Endometrium (tissue), 2 donors: ENCODE measurements around the gene SGK1.

Experiments used
- FAIRE-seq: peaks from 2 replicates; lab custom pipeline; 2012; peaks lifted over from hg19 to GRCh38; lab: Jason Lieb, UNC
- donor health status: control.
- donor health status: control.

Gene SGK1

DNA sequence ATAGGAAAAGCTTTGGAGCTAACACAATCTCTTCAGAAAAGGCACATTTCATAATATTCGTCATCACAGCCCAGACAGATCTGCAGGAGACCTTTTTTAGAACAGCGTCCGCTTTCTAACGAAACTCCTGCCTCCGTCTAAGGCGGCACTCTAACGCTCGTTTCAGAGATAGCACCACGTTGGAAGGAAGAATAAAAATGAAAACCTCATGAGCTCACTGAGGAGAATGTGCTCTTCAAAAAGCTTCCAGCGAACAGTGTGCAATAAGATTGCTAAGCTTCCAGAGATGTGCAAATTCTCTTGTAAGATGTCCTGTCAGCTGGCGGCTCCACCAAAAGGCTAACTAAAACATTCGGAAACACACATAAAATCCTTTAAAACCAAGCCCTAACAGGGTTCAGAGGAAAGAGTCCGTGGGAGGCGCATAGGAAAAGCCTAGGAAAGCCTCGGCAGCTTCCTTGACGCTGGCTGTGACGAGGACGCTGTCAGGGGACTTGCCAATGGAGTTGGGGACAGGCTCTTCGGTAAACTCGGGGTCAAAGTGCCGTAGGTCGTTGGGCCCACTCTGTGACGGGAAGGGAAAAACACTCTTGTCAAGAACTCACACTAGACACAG lies 147.9 kb downstream of the SGK1 start:
- FAIRE-seq = no peak

DNA sequence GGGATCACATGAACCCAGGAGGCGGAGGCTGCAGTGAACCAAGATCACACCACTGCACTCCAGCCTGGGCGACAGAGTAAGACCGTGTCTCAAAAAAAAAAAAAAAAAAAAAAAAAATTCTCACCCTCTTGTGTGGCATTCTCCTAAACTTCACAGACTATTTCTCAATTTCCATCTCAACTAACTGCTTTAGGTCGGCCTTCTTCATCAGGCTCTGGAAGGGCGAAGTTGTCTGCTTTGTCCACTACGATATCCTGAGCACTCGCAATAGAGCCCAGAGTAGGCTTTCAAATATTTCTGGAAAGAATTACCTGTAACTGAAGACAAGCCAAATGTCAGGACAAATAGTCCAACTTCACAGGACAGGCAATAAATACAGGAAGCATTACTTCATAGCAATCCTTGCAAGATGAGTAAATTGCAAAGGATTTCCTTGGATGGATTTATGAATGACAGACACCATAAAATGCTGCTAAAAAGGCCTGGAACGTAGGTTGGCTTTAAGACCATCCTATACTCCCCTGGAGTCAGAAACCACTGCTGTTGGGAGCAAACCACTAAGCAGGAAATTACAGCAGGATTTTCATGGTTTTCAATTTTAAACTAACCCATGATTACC lies 149.2 kb downstream of the SGK1 start:
- FAIRE-seq = no peak

DNA sequence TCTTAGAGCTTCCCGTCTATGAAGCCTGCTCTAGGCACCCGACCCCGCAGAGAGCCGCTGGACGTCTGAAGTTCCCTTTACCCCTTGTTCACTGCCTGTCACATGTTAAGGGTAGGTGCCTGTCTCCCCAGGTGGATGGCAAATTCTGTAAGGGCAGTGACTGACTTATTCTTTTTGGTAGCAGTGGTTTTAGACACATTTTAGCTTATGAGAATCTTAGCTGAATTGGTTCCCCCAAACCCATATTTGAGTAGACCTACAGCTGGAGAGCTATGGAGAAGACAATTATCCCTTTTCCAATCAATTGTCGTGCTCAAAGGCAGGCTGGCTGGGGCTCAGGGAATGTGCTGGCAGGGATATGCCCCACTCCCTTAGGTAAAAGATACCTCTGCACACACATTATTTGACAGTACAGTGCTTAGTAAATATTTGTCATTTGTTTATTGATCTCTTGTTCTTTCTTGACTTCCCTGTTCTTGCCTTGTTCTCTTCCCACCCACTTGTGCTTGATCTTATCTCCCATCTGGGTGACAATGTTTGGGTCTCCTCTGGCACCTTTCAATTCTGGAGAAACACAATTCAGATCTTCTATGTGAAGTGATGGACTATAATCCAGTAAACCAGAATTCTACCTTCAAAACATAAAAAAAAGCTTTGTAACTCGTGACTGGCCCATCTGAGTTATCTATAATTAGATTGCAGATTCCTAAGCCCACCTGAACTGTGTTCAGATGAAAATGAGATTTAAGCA lies 151.2 kb downstream of the SGK1 start:
- no peak for FAIRE-seq

DNA sequence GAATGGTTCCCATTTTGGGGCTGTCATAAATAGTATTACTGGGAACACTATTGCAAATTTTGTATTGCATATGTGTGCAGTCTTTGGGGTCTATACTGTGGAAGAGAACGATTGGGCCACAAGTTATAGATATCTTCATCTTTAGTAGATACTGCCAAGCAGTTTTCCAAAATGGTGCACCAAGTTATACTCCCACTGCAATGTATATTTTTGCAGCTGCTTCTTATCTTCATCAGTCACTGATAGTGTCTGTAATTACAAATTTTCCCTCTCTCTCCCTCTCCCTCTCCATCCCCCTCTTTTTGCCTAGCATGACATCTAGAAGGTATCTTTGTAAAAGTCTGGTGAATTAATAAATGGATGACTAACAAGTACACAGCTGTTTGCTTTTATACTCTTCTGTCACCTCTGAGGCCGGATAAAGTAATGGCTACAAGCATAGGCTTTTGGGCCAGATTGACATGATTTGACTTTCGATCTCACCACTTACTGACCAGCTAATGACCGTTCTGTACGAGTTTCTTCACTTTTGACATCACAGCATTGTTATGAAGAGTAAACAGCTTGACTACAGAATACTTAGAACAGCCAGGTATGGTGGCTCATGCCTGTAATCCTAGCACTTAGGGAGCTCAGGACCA lies 152.2 kb downstream of the SGK1 start:
- FAIRE-seq = no peak

DNA sequence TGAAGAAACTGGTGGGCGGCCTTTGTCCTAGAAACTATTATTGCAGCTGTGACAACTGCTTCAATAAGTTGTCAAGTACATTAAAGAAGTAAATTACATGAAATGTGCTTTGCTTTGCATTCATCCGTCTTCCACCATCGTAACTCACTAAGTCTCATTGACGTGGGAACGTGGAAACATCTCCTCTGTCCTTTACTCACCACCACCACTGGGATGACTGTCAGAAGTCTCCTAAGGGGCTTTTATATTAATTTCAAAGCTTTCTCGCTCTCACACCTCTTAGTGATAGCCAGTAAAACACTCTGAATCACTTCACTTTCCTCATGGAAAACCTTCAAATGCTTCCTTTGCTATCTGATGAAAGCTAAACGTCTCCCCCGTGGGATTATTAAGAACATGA lies 153.6 kb downstream of the SGK1 start:
- no peak for FAIRE-seq

DNA sequence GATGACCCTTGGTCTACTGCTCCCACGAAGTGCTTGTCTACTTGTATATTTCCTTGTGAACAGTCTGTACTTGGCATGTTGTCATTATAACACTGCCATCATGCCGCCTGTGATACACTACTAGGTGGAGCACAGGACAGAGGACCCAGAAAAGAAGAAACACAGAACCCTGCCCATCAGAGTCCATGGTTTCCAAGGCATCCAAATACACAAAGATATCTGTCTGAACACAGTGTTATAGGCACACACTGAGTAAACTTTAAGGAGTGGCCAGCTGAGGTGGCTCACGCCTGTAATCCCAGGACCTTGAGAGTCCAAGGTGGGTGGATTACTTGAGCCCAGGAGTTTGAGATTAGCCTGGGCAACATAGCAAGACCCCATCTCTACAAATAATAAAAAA lies 155.0 kb downstream of the SGK1 start:
- no peak for FAIRE-seq

DNA sequence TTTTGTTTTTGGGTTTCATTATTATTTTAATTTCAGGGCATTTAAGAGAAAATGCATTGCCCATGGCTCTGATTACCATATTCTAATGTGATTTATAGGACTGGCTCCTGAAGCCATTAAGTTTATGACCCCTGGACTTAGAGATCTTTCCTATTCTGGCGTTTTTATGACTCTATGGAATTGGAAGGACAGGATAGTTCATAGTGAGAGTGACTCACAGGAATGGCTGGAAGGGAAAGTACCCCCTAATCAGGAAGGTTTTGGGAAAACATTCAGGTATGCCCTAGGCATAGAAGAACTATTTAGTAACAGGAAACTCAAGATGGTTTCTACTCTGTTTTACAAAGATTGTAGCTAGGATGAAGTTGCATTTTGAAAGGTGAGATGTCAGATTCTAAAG lies 156.9 kb downstream of the SGK1 start:
- no peak for FAIRE-seq

DNA sequence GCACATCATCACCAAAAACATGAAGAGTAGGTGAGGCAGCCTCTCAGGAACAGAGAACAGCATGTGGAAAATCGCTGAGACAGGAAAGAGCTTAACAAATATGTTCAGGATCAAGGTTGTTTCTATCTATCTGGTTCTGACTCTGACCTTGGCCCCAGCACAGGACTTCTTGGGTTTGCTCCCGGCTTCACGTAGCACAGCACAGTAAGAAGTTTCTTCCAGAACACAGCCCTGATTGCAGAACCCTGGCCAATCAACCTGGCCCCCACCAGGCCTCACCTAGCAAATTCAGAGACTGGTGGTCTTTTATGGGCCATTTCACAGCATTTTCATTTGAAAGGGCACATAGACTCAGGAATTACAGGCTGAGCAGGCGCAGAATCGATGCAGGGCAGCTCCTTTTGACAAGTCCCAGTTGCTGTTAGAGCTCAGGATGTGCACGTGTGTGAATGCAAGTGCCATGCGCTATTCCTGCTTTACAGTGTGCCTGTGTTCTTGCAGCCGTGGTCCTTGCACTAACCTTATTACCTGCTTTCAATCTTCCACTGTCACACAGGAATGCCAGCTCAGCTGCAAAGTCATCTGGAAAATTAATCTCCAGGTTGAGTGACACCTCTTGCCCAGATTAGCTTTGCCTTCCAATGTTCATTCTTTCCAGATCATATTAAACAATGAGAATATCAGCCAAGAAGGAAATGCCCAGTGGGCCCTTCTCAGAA lies 165.0 kb downstream of the SGK1 start:
- FAIRE-seq = no peak

DNA sequence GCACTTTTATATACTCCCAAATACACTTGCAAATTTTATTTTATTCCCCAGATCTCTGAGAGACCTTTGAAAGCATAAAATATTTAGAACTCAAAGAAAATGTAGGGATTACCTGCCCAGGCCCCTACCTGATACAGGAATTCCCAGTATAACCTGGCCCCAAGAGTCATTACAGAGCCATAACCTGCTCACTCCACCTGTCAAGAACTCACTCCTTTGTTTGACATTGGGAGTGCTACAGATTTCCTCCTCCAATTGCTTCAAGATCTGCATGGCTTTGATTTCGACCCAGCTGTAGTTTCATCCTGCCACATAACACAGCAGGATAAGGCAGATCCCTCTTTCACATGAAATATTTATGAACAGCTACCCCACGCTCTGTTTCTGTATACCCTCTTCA lies 169.3 kb downstream of the SGK1 start:
- no peak for FAIRE-seq

DNA sequence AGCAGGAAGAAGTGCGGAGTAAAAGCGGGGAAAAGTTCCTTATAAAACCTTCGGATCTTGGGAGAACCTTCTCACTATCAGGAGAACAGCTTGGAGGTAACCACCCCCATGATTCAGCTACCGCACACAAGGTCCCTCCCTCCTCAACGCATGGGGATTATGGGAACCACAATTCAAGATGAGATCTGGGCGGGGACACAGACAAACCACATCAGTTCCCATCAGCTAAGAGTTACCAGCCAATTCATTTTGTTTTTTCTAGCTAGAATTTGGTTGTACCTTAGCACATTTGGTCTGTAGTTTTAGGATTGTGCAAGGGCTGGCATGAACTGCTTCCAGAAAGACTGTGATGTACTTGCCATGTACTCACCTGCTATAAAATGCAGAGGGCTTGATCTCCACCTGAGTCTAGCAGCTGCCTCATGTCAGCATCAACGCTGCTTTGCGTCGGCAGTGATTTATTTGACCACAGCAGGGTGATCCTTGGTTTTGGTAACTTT lies 170.8 kb downstream of the SGK1 start:
- no peak for FAIRE-seq

DNA sequence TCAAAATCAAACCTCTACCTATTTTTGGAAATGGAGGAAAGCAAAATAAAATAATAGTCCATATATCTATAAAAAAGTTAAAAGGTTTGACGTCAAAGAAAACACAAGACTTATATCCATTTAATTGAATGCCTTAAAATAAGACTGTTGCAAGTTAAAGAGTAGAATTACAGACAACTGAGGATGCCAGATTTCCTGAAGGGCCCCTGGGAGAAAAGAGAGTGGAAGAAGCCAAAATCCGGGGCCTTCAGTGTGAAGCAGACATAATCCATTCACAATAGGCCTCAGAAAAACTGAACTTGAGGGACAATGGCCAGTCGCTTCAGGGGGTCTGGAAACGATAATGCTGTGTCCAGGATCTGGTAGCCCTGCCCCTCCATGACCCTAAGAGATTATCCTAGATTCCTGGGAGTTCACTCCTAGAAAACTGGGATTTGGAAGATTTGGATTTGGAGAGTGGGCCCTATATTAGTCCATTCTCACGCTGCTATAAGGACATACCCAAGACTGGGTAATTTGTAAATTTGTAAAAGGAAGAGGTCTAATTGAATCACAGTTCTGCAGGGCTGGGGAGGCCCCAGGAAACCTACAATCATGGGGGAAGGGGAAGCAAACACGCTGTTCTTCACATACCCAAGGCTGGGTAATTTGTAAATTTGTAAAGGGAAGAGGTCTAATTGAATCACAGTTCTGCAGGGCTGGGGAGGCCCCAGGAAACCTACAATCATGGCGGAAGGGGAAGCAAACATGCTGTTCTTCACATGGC lies 171.5 kb downstream of the SGK1 start:
- FAIRE-seq = no peak

DNA sequence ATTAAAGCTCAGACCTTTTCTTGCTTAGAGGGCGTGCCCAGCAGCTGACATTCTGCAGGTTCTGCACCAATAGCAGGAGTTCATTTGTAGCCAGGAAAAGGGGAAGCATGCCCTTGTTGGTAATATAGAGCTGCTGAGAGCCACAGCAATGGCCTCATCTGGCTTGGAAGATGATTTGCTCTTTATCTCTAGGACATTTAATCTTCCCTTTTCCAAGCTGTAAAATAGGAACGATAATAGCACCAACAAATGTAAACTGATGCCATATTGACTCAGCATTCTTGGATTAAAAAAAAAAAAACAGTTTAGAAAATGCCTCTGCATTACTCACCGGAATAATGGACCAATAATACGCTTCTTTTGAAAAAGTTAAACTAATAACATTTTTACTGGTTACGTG lies 172.1 kb downstream of the SGK1 start:
- FAIRE-seq = no peak

DNA sequence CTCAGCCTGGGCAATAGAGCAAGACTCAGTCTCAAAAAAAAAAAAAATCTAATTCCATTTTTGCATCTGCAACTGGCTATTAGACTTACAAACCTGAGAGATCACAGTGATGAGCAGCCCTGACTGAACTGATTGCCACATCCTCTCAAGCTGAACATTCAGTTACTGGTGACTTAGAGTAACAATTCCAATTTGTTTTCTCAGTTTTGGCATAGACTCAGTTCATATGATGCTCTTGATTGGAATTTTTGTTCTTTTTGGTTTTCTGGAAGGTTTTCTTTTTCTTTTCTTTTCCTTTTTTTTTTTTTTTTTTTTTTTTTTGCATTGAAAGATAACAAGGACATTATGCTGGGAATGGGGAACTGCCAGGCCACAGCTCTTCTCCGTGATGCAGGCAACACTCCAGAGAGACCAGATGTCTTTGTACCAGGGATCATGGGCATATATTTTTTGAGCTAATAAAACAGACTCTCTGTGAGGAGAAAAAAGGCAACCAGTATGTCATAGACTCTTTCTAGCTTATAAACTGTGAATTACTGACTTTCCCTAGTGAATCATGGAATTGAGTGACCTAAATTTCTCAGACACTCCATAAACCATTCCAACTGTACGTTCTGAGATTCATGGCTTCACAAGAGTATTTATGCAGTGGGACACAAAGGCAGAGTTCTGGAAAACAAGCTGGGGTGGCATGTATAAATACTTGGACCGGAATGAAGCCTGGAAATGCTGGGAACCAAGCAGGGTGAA lies 179.5 kb downstream of the SGK1 start:
- no peak for FAIRE-seq

DNA sequence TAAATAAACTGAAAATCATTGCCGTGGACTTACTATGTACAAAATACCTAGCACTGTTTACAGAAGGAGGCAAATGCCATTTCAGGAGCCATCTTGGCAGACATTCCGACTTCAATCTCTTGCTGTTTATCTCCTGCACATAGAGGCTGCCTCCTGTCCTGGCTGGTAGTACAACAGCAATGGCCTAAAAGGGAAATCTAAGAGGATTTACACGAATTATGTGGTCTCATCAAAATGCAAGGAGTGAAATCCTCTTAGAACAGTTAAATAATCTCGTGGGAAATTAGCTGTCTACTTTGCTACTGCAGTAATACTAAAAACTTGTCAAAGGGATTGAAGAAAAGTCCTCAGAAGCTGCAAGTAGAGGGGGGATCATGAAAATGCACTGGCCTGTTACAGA lies 183.3 kb downstream of the SGK1 start:
- FAIRE-seq = no peak

DNA sequence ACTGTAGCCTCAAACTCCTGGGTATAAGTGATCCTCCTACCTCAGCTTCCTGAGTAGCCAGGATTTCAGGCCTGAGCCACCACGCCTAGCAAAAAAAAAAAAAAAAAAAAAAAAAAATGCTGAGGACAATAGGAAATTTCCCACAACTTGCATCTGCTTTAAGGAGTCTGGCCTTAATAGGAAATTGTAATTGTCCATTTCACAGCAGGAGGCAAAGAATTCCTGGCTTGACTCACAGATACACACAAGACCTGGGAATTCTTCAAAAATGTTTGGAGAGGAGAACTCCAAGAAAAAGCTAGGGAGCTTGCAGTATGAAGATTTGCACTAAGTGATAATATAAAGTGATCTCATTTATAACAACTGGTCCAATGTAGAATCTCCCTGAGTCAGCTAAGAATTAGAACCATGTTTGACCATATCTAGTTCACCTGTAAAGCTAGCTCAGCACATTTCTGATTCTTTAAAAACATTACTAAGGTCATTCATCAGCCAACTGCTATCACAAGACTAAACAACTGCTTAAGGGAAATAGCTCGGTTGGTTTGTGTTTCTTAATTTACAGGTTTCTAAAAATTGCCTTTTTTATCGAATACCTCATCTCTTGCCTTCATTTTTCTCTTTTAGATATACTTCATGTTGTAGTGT lies 185.3 kb downstream of the SGK1 start:
- FAIRE-seq = no peak

DNA sequence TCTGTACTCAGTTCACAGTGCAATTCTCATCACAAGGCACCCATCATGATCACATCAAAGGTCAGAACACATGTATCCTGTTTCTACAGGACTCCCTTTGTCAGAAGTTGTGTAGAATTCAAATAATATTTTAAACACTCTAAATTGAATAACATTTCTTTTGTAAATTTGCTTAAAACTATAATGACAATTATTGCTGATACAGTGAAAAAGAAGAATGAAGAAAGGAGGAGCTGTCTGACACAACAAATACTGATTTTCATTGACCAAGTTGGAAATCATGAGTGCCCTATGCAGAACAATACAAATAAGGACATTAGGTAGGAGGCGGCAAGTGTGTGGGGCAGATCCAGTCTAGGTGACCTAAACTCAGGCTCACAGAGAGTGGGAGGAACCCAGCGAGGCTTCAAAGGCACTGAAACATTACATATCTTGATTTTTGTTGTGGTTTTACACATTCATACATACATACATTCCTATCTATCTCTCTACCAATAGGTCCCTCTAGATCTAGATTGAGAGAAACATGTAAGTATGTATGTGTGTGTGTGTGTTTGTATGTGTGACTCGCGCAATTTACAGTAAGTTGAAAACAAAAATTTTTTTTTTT lies 186.3 kb downstream of the SGK1 start:
- no peak for FAIRE-seq

DNA sequence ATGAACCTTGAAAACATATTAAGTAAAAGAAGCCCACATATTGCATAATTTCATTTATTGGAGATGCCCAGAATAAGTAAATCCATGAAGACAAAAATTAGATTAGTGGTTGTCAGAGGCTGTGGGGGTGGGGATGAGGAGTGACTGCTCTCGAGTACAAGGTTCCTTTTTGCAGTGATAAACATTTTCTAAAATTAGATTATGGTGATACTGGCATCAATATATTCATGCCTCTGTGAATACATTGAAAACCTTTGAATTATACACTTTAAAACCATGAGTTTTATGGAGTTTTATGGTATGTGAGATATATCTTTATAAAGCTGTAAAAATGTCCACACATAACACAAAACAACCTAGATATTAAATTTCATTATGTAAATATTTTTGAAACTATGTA lies 189.8 kb downstream of the SGK1 start:
- no peak for FAIRE-seq

DNA sequence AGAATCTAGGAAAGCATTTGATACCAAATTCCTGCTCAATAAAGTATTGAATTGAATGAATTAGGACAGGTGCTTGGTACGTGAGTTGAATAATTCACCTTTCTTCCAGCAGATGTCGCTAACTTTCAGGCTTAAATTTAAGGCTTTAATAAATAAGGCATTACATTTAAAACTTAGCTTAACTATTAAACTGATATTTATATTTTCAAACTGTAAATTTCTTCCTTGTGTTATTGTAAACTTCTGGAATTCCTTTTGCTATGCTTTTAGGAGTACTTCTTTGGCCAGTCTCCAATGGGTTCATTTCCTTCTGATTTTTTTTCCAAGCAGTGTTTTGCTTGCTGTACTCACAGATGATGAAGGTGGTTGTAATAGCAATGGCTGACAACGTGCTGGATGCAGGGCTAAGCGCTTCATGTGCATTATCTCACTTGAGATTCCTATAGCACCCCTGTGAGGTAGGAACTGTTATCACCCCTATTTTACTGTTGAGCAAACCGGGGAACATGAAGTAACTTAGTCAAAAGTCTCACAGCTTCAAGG lies 194.2 kb downstream of the SGK1 start:
- FAIRE-seq = peak; percentile 93

DNA sequence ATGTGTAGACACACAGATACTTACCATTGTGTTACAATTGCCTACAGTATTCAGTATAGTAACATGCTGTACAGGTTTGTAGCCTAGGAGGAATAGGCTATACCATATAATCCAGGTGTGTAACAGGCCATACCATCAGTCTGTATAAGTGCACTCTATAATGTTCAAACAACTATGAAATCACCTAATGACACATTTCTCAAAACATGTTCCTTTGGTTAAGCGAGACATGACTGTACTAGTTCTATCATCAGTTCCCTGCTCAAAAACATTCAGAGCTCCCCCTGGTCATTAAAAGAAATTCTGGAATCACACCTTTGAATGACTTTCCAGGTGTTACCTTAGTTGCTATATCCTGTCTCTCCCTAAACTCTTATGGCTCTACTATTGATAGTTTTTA lies 195.1 kb downstream of the SGK1 start:
- FAIRE-seq = no peak

DNA sequence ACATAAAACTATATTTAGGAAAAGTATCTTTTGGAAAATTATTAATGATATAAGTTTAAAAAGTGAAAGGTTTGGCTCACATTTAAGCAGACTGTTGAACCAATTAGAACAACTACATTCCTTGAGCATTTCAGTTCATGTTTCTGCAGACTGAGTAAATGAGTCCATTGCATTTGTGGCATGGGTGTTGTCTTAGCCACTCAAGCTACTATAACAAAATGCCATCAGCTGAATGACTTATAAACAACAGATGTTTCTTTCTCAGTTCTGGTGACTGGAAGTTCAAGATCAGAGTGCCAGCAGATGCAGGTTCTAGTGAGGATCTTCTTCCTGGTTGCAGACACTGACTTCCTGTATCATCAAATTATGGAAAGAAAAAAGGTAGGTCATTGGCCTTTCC lies 198.4 kb downstream of the SGK1 start:
- no peak for FAIRE-seq
